HG03442 (cell line): ENCODE results near the gene HOXB5.

ENCODE experiments used
- ATAC-seq: cut with Tn5 transposase; IDR thresholded peaks from one replicate; pipeline ENCODE4 v1.9.1; 2021; ENCODE audit warnings: mild to moderate bottlenecking, moderate library complexity; ENCODE audit not compliant: unreplicated experiment

Gene HOXB5

GRCh38 chr17:48630009-48630924 is 36.7 kb upstream of the HOXB5 start:
- ATAC-seq: no peak

GRCh38 chr17:48629411-48629759 is 35.8 kb upstream of the HOXB5 start:
- ATAC-seq: no peak

- no peak for ATAC-seq
These were observed 35.3 kb upstream of the HOXB5 start for GRCh38 chr17:48628649-48629410.

GRCh38 chr17:48627623-48628521 is 34.3 kb upstream of the HOXB5 start:
- no peak for ATAC-seq

GRCh38 chr17:48627118-48627597 is 33.6 kb upstream of the HOXB5 start:
- ATAC-seq: no peak

- ATAC-seq: no peak
These were observed 32.9 kb upstream of the HOXB5 start, which contains the start of gene HOXB9 for GRCh38 chr17:48626245-48627117. Gene HOXB9, minus strand, starts transcription at chr17:48626358. Its CDS starts 89 bp downstream, at chr17:48626269.

- ATAC-seq: no peak
These were observed 32.1 kb upstream of the HOXB5 start for GRCh38 chr17:48625495-48626244.

GRCh38 chr17:48624544-48625494 is 31.2 kb upstream of the HOXB5 start:
- ATAC-seq: no peak

GRCh38 chr17:48624118-48624517 is 30.5 kb upstream of the HOXB5 start:
- ATAC-seq: no peak

- no peak for ATAC-seq
These were observed 30.0 kb upstream of the HOXB5 start for GRCh38 chr17:48623583-48623982.

- ATAC-seq: no peak
These were observed 29.3 kb upstream of the HOXB5 start for GRCh38 chr17:48622857-48623256.

- no peak for ATAC-seq
These were observed 28.1 kb upstream of the HOXB5 start for GRCh38 chr17:48621410-48622392.

- no peak for ATAC-seq
These were observed 27.0 kb upstream of the HOXB5 start for GRCh38 chr17:48620461-48621139.

- ATAC-seq: no peak
These were observed 26.4 kb upstream of the HOXB5 start for GRCh38 chr17:48619826-48620449.

GRCh38 chr17:48618256-48618896 is 24.8 kb upstream of the HOXB5 start:
- ATAC-seq: no peak
